Urothelium cell line (cell line): Measurements from ENCODE around the gene SELENON.
"Not testable (repeated sequence)": the region's sequence is repeated elsewhere in the genome, so short reads cannot be mapped to it uniquely, and the experiment has no call there.

ENCODE experiments used
- DNase-seq: peaks from one replicate; pipeline ENCODE4 v3.0.0; 2011; ENCODE audit warnings: low spot score, mixed read lengths
- FAIRE-seq: peaks from 2 replicates; lab custom pipeline; 2011; peaks lifted over from hg19 to GRCh38; lab: Jason Lieb, UNC

Gene SELENON

DNA sequence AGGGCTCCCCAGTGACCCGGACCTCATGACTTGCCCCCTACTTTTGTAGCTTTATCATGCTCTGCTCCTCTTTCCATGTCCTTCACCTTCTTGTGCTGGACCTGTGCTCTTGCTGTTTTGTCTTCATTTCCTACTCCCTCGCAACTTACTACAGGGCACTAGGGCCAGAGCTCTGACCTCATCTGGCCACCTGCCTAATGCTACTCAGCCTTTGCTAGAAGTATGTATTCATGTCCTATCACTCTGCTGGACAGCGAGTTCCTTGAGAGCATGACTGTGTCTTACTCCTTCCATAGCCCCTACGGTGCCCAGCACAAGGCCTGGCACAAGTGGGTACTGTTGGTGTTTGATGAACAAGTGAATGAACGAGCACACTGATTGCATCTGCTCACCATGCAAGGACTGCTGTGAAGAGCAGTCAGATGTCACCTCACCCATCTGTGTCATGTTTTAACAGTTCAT lies 21.7 kb downstream of the SELENON start:
- FAIRE-seq (no peak), DNase-seq (no peak)

DNA sequence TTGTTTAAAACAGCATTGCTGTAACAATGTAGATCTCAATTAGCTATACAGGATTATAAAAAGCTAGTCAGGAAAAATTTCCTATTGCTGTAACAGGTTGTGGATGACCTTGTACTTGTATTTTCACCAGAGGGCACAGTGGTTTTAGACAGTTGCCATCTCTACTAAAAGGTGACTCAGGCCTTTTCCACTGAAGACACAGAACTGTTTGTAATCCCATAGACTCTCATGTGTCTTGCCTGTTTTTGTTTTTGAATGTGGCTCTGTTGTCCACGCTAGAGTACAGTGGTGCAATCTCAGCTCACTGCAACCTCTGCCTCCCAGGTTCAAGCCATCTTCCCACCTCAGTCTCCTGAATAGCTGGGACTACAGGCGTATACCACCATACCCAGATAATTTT lies 25.6 kb downstream of the SELENON start:
- FAIRE-seq (no peak), DNase-seq (no peak)

DNA sequence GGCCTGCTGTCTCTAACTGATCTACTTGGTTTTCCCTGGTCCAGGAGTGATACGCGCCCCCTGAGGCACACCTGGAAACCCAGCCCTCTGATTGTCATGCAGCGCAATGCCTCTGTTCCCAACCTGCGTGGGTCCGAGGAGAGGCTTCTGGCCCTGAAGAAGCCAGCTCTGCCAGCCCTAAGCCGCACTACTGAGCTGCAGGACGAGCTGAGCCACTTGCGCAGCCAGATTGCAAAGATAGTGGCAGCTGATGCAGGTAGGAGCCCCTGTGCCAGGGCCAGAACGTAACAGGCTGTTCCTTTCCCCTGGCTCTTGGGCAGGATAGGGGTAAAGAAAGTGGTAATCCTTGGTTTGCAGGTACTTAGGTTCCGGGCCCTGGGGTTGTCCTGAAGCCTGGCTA lies 26.6 kb downstream of the SELENON start:
- no peak for DNase-seq
- no peak for FAIRE-seq

DNA sequence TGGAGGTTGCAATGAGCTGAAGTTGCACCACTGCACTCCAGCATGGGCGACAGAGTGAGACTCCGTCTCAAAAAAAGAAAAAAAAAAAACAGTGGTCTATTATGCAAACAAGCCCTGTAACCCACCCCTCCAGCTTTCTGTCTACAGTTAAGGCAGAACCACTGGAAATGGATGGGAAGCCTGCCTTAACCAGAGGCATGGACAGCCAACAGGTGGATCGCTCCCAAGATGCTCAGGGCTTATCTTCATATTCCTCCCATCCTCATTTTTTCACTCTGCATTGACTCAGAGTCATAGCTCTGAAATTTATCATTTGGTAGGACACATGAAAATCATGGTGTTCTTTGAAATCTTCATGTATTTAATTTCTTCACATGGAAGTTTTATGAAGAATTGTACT lies 28.5 kb downstream of the SELENON start:
- DNase-seq (no peak), FAIRE-seq (no peak)

DNA sequence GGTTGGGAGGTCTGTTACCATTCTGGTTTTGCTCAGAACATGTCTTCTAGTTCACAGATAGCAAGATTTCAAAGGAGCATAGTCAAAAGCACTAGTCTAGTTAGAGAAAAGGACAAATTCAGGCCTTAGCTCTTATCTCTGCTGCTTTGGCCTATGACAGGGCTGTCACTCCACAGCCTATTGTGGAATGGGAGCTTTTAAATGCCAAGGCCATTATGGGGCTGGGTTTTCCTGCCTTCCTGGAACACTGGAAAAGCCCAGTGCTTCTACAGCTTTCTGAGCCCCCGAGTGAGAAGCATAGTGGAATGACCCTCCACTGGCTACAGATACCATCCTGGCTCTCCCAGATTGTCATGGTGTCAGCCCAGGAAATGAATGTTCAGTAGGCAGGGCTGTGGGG lies 29.1 kb downstream of the SELENON start:
- no peak for DNase-seq
- no peak for FAIRE-seq

DNA sequence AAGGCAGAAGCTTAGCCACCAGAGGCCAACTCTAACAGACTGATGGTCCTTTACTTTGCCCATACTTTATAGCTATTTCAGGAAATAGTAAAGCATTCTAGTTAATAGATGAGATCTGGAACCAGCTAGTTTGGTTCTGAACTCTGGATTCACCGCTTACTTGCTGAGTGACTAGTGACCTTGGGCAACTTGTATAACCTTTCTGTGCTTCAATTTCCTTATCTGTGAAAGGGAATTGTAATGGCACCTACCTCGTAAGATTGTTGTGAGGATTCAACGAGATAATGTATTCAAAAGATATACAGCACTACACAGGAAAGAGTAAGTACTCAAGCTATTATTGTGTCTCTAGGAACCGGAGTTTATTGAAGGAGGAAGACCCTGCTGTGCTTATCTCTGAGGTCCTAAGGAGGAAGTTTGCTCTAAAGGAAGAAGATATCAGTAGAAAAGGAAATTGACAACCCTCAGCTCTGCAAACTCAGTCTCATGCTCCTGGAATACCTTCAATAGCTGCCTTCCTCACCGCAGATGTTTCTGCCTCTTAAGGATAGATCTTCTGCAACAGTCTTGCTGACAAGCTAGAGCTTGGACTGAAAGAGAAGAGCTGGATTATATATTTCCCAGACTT lies 31.7 kb downstream of the SELENON start:
- FAIRE-seq = no peak
- no peak for DNase-seq

DNA sequence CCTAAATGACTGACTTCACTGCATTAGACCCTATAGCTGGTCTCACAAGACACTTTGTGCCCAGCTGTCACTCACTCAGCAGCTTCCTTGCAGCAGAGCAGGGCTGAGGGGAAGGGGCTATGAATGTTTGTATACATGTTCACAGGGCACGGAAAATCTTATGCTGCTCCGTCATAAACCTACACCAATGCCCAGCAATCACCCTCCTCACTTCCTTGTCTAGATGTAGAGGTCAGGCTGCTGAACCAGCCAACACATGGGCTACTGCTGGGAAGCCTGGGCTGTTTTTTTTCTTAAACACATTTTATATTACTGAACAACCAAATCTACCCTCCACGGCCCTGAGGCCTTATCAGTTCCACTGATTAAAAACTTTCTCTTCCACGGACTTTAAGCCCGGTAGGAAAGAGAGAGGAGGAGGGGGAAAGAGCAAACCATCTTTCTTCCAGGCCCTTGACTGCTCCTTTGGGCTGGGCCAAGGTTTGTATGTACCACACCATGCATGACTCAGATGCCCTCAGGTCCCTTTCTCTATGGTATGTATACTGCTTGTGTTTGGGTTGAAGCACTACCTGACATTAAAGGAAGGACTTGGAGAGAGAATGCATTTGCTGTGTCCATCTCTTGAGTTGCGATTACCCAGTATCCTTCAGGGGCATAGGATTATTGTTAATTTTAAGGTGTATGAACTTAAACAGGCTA lies 32.5 kb downstream of the SELENON start:
- no peak for FAIRE-seq
- no peak for DNase-seq

DNA sequence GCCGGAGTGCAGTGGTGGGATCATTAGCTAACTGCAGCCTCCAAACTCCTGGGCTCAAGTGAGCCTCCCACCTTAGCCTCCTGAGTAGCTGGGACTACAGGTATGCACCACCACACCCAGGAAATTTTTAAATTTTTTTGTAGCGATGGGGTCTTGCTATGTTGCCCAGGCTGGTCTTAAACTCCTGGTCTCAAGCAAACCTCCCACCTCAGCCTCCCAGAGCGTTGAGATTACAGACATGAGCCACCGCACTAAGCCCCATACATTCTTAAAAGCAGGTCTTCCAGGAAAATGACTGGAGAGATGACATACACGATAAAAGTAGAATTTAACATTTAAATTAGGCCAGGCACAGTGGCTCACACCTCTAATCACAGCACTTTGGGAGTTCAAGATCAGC lies 33.2 kb downstream of the SELENON start:
- FAIRE-seq (no peak), DNase-seq (no peak)

DNA sequence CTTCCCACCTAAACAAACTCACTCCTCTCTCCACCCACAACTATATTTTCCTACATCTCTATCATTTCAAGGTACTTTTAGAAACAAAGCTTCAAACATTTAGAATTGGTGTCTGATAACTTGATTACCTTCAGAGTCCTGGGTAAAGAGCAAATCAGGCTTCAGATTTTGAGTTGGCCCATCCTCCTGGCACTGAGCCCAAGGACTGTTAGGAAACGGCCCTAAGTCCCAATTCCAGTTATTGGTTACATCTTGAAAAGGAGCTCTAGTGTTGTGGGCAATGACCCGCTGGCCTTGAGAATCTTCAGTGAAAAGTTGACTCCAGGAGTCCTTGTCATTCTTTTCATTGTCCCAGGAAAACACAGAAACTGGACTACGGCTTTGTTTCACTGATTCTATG lies 34.9 kb downstream of the SELENON start:
- FAIRE-seq (no peak), DNase-seq (no peak)

DNA sequence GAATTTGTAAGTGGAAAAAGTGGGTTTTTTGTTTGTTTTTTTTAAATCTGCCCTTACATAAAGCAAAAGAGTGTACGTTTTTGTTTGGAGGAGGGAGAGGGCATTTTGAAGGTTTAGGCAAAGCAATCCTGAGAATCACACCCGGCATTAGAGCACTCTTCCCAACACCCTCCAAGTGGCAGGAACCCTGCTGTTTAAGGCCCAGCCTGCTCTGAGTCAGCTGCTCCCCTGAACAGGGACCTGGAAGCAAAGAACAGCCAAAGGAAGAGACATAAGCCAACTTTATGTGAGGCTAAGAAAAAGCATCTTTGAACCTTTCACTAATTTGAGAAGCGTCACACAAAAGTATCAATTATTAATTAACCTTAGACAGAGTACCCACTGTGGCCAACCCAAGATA lies 36.7 kb downstream of the SELENON start:
- FAIRE-seq = no peak
- DNase-seq = no peak

DNA sequence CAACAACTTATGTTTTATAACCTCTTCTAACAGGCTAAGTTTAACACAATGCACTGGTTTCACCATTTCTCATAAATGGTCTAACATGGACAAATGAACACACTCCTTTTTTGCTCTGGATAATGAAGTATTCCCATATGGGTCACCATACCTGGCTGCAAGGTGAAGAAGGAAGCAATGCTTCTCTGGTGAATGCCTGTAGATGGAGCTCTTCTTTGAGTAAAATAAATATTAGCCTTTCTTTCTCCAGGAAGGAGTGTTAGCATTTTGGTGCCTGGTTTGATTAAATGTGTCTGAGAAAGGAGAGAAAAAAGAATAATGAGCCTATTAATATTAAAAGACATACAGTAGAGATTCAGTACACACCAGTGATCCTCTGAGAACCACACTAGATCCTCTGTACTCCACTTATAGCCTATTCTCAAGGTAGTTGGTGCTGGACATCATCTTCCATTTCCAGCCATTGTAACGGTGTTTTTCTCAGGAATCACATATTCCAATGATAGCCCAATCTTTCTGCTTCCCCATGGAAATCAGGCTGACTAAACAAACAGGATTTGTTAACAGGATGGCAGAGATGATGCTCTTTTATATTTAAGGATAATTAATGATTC lies 37.4 kb downstream of the SELENON start:
- FAIRE-seq (no peak), DNase-seq (no peak)

DNA sequence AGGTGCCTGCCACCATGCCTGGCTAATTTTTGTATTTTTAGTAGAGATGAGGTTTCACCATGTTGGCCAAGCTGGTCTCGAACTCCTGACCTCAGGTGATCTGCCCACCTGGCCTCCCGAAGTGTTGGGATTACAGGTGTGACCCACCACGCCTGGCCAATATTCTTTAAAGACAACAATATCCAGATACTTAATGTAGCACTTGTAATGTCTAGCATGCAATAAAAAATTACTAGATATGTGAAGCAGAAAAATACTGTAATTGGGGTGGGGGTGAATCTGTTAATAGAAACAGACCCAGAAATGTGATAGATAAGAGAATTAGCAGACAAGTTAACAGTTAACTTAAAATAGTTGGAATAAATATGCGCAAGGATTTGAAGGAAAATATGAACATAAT lies 39.8 kb downstream of the SELENON start:
- DNase-seq, FAIRE-seq: not testable (repeated sequence)

DNA sequence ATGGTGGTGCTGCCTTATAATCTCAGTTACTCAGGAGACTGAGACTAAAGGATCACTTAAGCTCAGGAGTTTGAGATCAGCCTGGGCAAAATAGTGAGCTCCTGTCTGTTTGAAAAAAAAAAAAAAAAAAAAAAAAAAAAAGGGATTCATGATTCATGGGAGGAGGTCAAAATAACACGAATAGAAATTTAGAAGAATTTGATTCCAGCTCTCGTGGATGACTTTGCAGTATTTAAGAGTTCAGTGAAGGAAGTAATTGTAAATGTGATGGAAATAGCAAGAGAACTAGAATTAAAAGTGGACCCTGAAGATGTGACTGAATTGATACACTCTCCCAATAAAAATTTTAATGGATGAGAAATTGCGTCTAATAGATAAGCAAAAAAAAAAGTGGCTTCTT lies 43.5 kb downstream of the SELENON start:
- FAIRE-seq (no peak), DNase-seq (no peak)

DNA sequence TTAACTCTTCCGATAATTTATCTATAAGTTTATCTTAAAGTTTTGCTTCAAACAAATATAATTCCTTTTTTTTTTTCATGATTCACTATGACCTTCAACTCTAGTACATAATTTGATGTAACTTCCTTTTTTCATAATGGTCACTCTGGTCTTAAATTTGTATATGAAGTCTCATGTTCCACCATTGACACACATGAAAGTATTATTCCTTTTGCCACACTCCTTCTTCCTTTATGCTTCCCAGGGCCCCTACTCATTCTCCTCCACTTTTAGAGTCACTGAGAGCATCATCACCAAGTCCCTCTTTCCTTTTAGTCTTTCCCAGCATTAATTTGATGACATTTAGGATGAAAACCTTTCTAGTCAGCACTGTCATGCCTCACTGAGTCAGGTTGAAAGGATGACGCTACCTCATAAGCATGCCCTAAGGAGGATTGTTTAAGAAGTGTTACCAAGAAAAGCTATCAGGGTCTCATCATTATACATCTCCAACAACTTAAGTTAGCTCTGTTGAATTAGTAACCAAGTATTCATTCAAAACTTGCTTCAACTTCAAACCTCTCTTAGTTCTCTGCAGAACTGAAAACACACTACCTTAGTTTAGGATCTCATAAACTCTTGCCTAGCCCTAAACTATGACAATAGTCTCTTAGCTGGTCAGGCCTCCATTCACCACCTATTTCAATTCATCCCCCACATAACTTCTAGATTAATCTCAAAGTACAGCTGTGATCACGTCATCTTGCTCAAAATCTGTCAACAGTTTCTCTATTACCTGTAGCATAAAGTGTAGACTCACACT lies 44.7 kb downstream of the SELENON start:
- no peak for DNase-seq
- no peak for FAIRE-seq

DNA sequence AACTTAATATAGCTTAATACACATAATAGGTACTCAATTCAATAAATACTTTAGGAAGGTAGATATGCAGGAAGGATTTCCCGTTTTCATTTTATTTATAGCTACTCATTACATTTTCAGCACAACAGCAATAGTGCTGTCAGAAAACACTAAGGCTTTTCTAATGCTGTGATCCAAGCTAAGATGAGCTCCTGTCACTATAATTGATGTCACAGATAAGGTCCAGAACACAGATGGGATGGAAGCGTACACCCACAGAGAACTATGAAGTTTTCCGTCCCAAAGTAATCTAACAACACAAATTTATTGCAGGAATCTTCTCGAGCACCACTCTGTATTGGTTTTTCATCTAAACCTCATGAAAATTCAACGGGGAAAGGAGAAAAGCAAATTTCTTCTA lies 45.7 kb downstream of the SELENON start:
- FAIRE-seq (no peak), DNase-seq (no peak)

DNA sequence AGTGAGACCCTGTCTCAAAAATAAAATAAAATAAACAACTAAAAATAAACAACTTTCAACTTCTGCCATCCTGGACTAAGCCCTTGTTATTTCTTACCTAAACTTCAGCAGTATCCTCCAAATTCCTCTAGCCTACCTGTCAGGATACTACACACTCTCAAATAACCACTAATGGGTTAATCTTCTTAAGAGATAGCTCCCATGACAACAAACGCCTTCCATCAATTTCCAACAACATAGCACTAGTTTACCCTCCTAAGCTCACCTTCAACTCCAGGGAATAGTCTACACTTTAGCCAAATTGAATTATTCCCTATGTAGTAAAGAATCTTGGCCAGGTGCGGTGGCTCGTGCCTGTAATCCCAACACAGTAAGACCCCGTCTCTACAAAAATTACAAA lies 47.9 kb downstream of the SELENON start:
- DNase-seq (no peak), FAIRE-seq (no peak)

DNA sequence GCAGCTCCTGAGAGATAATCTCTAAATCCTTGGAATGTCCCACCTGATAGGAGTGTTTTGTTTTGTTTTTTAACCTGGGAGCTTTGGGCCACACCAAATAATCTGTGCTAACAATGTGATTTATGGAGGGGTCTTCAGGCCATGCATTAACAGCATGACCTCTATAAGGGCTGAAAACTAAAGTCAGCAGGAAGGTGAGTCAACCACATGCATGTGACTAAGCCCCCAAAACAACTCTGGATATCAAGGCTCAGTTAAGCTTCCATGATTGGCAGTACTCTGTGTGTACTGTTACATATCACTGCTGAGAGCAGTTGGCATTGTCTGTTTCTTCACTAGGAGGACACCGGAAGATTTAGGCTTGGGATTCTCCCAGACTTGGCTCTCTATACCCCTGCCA lies 48.5 kb downstream of the SELENON start:
- DNase-seq (no peak), FAIRE-seq (no peak)

DNA sequence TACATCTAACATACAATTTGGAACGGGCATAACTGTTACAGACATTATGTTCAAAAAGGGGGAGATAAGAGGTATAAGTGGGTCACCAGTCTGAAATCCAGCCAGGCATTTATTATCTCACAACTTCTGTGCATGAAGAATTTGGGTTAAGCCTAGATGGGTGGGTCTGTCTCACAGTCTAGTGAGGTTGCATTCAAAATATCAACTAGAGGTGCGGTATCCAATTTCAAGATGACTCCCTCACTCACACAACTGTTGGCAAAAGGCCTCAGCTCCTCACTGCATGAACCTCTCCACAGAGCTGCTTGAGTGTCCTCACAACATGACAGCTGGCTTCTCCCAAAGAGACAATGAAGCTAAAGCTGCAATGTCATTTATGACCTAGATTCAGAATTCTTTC lies 54.6 kb downstream of the SELENON start:
- DNase-seq = no peak
- no peak for FAIRE-seq

DNA sequence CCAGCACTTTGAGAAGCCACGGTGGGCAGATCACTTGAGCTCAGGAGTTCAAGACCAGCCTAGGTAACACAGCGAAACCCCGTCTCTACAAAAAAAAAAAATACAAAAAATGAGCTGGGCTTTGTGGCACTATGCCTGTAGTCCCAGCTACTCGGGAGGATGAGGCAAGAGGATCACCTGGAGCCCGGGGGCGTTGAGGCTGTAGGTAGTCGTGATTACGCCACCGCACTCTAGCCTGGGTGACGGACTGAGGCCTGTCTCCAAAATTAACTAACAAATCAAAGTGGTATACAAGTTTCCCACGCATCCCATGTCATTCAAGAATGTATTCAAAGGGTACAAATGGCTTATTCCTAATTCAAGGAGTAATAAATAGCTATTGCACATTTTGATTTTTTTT lies 56.9 kb downstream of the SELENON start:
- no peak for FAIRE-seq

DNA sequence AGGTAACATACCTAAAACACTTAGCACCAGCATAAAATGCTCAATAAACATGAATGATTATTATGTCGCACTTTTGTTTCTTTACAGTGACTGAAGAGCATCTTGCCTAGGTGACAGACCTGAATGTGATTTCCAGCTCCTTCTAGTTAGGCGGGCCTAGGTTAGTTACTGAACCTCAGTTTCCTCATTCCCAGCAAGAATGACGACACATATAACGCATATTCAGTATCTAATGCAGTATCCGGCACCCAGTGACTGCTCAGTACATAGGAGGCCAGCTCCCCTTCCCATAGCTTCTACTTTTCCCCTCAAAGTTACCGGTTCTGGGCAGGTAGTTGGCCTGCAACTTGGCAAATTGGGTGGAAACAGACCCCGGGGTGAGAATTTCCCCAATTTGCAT lies 58.5 kb downstream of the SELENON start:
- no peak for FAIRE-seq
- DNase-seq = no peak

More for the DNA sequence above, 56.9 kb downstream of the SELENON start:
- DNase-seq = no peak
